Omental fat pad (tissue), 4 donors: Measurements from ENCODE around the gene EDN3. TPM values are rescaled to one million over a fixed set of nuclear protein-coding genes. Genes with fewer than 3 reads are reported as not detected.
"Not testable (repeated sequence)": the region's sequence is repeated elsewhere in the genome, so short reads cannot be mapped to it uniquely, and the experiment has no call there.

Source experiments
- ATAC-seq: fragments of 150-250 bp; one replicate; pipeline ENCODE4 v1.9.1; 2016; ENCODE audit warnings: mild to moderate bottlenecking, moderate library complexity; ENCODE audit not compliant: low FRiP score
- DNase-seq: peaks from one replicate; pipeline ENCODE4 v3.0.0-alpha.2; 2019; ENCODE audit warnings: low spot score
- CTCF ChIP-seq, 3 donors: fragments of 450-650 bp; IDR thresholded peaks; one replicate each; pipeline ENCODE4 v1.5.1; 2016 to 2017; ENCODE audit warnings: antibody characterized with exemption in 3 of 3, mild to moderate bottlenecking in 3 of 3, moderate library complexity in 2 of 3
- total RNA-seq, 4 donors: library from RNA; depleted of rRNA; stranded (reverse); fragments of >200 nt; gene quantifications; one replicate each; pipeline ENCODE4 v1.1.0, GENCODE V29; 2016

Gene EDN3
- total RNA-seq, 4 donors from 2014 or later, result not detected

GRCh38 chr20:59333951-59334350, 33.5 kb downstream of the EDN3 start:
- ATAC-seq (no peak), DNase-seq (no peak)
- TF ChIP-seq CTCF (IDR thresholded peaks at IDR 0.05), result no peak

DNA sequence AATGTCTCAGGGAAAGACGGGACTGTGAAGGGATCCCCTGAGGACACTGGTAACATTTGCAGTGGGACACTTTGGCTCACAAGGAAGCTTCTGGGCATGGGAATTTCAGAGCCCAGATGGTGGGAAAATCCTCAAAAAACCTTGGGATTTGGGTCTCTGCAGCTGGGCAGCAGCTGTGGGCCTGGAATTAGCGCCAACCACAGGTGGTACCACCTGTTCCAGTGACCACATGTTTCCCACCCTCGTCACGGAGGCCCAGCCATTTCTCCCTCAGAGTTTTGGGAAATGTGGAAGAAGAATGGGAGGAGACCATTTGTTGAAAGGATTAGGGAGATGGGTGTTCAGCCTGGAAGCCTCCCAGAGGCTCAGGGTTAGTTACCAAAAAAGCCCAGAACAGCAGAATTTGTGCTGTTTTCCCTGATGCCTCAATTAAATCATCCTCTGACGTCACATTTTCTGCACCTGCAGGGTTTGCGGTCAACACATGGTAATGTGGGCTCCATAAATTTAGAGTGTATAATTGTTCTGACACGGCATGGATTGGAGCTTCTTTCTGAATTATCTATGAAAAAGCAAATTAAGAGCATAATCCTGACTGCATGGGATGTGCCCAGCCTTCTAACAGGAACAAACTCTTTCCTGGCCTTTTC, 34.4 kb downstream of the EDN3 start:
- ATAC-seq, result no peak
- DNase-seq, result no peak
- TF ChIP-seq CTCF (IDR thresholded peaks at IDR 0.05), result no peak

DNA sequence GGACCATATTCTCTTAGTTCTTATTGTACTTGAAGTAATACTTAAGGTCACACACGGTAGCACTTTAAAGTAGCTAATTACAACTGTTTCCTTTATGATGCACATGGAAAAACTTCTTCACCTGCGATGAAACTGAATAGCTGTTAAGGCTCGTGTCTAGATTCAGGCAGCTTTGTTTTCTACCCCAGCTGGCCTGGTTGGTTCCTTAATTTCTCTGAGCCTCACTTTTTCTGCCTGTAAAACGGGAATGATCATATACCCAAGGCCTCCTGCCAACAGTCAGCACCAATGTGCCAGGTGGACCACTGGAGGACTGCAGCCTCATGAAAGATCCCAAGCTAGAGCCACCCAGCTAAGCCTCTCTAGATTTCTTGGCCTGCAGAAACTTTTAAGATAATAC, 35.0 kb downstream of the EDN3 start:
- no peak for ATAC-seq
- no peak for TF ChIP-seq CTCF (IDR thresholded peaks at IDR 0.05)
- no peak for DNase-seq

DNA sequence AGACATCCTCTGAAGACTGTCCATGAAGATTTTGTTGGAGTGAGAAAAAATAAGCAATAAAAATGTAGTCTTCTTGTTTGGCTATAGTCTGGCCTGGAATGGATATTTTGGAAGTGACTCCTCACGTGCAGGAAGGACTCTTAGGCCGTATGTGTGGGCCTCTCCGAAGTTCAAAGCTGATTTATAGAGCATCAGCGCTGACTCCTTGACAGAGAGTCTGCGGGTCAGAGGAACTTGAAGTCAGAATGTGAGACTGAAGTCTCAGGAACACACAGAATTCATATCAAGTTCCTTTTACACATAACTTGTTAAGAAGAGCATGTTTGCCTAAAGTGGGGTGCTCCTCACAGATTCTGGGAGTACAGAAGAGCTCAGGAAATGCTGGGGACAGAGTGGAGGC, 36.1 kb downstream of the EDN3 start:
- DNase-seq (no peak), ATAC-seq (no peak)
- TF ChIP-seq CTCF (IDR thresholded peaks at IDR 0.05), result no peak

DNA sequence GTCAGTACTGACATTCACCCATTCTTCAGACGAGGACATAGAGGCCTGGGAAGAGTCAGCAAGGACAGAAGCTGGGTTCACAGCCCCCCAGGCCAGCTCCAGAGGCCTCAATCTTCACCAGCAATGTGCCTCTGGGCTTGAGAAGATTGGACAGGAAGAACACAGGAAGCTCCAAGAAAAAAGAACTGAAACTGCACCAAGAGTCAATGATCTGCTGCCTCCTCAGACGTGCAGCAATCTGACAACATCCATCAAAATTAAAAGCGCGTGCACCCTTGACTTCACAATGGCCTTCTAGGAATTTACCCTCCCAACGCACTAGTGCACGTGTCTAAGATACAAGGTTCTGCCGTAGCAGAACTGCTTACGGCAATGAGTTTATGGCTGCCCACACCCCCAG, 38.0 kb downstream of the EDN3 start:
- not testable (repeated sequence) for DNase-seq, ATAC-seq

DNA sequence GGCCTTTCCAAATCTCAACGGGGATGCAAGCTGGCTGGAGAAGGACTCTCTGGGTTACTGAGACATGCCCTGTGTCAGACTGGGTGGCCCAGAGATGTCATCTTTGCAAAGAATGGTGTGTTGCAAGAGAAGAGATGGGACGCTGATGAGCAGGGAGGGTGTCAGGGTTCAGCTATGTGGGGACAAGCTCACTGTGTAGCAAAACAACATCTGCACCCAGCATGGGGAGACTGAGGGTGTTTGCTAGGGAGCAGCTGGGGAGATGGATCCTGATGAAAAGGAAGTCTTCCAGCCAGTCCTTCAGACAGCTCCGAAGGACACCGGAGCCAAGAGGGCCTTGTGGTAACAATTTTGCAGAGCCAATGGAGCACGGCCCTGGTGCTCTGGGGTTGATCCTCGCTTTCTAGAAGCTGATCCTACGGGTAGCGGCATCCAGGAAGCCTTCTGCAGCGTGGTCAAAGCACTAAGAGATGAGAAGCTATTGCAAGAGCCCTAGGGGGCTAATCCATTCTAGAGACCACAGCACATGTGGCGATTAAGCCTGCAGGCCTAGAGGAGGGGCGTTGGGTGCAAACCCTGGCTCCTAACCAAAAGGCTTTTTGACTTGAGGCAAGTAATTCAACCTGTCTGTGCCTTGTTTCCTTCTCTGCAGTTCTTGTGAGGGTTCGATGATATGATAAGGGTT, 39.9 kb downstream of the EDN3 start:
- ATAC-seq, result no peak
- DNase-seq, result no peak
- TF ChIP-seq CTCF (IDR thresholded peaks at IDR 0.05), result no peak

DNA sequence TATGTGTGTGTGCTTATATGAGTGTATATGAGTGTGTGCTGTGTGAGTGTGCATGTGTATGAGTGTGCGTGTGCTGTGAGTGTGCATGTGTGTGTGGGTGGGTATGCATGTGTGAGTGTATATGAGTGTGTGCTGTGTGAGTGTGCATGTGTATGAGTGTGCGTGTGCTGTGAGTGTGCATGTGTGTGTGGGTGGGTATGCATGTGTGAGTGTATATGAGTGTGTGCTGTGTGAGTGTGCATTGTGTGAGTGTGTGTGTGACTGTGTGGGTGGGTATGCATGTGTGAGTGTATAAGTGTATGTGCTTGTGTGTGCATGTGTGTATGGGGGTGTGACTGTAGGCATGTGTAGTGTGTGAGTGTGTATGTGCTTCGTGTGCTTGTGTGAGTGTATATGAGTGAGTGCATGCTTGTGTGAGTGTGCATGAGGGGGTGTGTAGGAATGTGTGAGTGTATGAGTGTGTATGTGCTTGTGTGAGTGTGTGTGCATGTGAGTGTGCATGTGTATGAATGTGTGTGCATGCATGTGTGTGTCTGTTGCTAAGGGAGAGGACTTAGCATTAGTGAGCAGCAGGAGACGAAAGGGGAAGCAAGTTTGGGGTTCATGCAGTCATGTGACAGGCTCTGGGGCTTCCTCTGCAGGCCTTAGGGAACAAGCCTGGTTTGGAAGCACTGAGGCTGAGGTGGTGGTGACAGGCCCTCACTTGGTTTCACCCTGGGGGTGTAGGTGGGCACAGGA, 41.0 kb downstream of the EDN3 start:
- not testable (repeated sequence) for ATAC-seq, DNase-seq
